ENCODE data around the gene GSN. TPM values are rescaled to one million over a fixed set of nuclear protein-coding genes. Genes with fewer than 3 reads are reported as not detected.

GSN gene
- total RNA-seq, 4 donors from 2014 or later, result 628 to 986 (median 782) TPM

DNA sequence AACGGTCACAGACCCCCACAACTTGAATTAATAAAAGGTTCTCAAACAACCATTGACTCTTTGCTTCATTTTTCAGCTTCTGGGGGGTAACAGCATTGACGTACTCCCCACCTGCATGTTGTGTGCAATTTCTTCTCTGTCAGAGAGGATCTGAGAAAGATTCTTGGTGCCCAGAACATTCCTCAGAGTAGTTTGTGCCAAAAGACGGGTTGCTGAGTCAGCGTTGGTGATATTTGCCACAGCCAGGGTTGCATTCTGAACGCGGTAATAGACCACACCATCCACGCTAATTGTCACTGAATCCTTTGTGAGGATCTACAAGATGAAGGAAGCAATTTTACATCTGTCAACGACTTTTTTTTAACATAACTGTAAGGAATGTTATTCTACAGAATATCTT is 81.0 kb downstream of the GSN start:
- TF ChIP-seq POLR2AphosphoS5 (IDR thresholded peaks at IDR 0.05), result no peak
- TF ChIP-seq, protein P1, sequence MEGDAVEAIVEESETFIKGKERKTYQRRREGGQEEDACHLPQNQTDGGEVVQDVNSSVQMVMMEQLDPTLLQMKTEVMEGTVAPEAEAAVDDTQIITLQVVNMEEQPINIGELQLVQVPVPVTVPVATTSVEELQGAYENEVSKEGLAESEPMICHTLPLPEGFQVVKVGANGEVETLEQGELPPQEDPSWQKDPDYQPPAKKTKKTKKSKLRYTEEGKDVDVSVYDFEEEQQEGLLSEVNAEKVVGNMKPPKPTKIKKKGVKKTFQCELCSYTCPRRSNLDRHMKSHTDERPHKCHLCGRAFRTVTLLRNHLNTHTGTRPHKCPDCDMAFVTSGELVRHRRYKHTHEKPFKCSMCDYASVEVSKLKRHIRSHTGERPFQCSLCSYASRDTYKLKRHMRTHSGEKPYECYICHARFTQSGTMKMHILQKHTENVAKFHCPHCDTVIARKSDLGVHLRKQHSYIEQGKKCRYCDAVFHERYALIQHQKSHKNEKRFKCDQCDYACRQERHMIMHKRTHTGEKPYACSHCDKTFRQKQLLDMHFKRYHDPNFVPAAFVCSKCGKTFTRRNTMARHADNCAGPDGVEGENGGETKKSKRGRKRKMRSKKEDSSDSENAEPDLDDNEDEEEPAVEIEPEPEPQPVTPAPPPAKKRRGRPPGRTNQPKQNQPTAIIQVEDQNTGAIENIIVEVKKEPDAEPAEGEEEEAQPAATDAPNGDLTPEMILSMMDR (IDR thresholded peaks at IDR 0.05), result no peak
- TF ChIP-seq POLR2A (IDR thresholded peaks at IDR 0.05), result no peak
- no peak for TF ChIP-seq EP300 (IDR thresholded peaks at IDR 0.05; ENCODE audit: low read depth)
- no peak overlapping the region for H3K4me3 ChIP-seq
- peak overlapping the region; percentile 68 to 96 (median 84) for H3K27ac ChIP-seq
- peaks cover 0 to 14% (median 3%) of the 10 kb centered on the region in 4 donors for H3K36me3 ChIP-seq
- in situ Hi-C loops (cut with MboI; ENCODE audit: low pct_ligation_motif_present in 1 of 4, low pct_unique_long_range_greater_than_20kb in 1 of 4, low sequenced_read_pairs in 3 of 4) (no loop called here), intact Hi-C loops (cut with DNase I; ENCODE audit: low total_unique reads) (no loop called here)
- H3K27me3 ChIP-seq, result no peaks in the 10 kb centered on the region
- 65 to 80% methylated on average over 8 of the region's 8 CpGs for WGBS, 2 donors (ENCODE audit: low coverage in 1 of 2)
- H3K4me1 ChIP-seq, result peaks cover 27 to 90% (median 46%) of the 10 kb centered on the region in 4 donors
- DNase-seq, result no peak
- no peaks in the 10 kb centered on the region for H3K9me3 ChIP-seq

- no peak for DNase-seq
- WGBS, 2 donors (ENCODE audit: low coverage in 1 of 2), result 77 to 92% methylated on average over 1 of the region's 1 CpG
- Histone ChIP-seq H3K4me1 (peaks cover 29 to 90% (median 47%) of the 10 kb centered on the region in 4 donors), H3K4me3 (no peak overlapping the region), H3K27ac (peak overlapping the region; percentile 68 to 96 (median 84)), H3K9me3 (no peaks in the 10 kb centered on the region), H3K27me3 (no peaks in the 10 kb centered on the region), H3K36me3 (peaks cover 0 to 10% (median 3%) of the 10 kb centered on the region in 4 donors)
- intact Hi-C loops (cut with DNase I; ENCODE audit: low total_unique reads) (no loop called here), in situ Hi-C loops (cut with MboI; ENCODE audit: low pct_ligation_motif_present in 1 of 4, low pct_unique_long_range_greater_than_20kb in 1 of 4, low sequenced_read_pairs in 3 of 4) (no loop called here)
- TF ChIP-seq POLR2A (IDR thresholded peaks at IDR 0.05), result no peak
- no peak for TF ChIP-seq EP300 (IDR thresholded peaks at IDR 0.05; ENCODE audit: low read depth)
- TF ChIP-seq, protein P1 (IDR thresholded peaks at IDR 0.05), result no peak
- no peak for TF ChIP-seq POLR2AphosphoS5 (IDR thresholded peaks at IDR 0.05)
Observed at GRCh38 chr9:121350036-121350435, 82.1 kb downstream of the GSN start.

DNA sequence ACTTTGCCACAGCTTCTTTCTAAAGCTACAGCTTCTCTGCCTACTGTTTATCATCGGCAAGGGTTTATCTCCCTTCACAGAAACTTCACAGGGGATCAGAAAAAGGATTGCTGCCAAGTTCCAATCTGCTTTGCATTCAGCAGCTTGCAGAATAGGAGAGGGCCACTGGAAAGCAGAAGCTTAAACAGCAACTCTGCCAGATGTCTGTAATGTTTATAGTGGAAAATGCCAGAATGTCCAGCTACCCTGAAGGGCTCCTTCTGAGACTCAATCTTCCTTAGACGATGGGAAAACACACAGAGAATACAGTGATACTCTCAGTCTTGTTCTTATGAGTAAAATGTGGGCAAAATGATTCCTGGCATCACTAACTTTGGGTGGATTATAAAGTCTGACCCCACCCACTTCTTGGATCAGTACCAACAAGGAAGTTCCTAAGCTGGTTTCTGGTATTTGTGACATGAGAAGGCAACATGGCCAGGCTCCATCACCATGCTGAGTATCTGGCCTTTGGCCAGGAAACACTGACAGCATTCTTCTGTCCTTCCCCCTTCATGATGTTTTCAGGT is 83.1 kb downstream of the GSN start:
- intact Hi-C loops (cut with DNase I; ENCODE audit: low total_unique reads) (no loop called here), in situ Hi-C loops (cut with MboI; ENCODE audit: low pct_ligation_motif_present in 1 of 4, low pct_unique_long_range_greater_than_20kb in 1 of 4, low sequenced_read_pairs in 3 of 4) (no loop called here)
- no peaks in the 10 kb centered on the region for H3K9me3 ChIP-seq
- 11 to 29% methylated on average over 1 to 2 of the region's 2 CpGs for WGBS, 2 donors (ENCODE audit: low coverage in 1 of 2)
- DNase-seq, result peak; percentile 68
- H3K27ac ChIP-seq, result peak overlapping the region; percentile 68 to 96 (median 84)
- no peak for TF ChIP-seq EP300 (IDR thresholded peaks at IDR 0.05; ENCODE audit: low read depth)
- peak in 2 of 3 donors; percentile 17 to 21 for TF ChIP-seq POLR2AphosphoS5 (IDR thresholded peaks at IDR 0.05)
- no peak for TF ChIP-seq POLR2A (IDR thresholded peaks at IDR 0.05)
- H3K36me3 ChIP-seq, result peaks cover 0 to 6% (median 2%) of the 10 kb centered on the region in 4 donors
- no peaks in the 10 kb centered on the region for H3K27me3 ChIP-seq
- H3K4me1 ChIP-seq, result peaks cover 26 to 90% (median 49%) of the 10 kb centered on the region in 4 donors
- H3K4me3 ChIP-seq, result no peak overlapping the region

DNA sequence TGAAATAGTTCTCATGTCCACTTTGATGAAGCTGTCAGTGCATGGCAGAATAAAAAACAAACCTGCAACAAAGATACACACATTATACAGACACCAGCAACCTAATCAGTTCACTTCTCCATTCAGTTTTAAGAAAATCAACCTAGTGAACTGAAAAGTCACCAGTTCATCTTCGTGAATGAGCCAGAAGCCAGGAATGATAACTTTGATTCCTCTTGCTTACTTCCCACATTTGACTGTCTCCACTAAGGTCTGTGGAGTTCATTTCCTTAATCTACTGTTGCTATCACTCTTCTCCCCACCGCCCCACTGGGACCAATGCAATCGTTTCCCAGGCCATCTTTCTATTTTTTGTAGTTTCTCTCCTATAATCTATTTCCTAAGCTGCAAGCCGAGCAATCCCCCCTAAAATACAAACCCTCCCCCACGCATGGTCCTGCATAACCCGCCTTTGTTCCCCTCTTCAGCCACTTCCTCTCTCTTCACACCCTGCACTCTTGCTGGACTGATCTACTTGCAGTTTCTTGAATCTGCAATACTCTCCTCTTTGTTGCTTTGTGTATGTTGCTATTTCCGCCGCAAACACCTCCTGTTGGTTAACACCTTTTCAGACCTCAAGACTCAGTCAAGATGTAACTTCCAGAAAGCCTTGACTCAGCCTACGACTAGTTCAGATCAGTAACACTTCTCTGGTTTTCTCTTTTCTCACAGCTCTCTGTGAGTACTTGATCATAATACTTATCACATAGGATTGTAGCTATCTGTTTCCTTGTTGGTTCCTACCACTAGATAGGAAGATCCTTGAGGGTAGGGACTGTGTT is 85.5 kb downstream of the GSN start:
- intact Hi-C loops (cut with DNase I; ENCODE audit: low total_unique reads), result no loop called here
- no peak for DNase-seq
- WGBS, 2 donors (ENCODE audit: low coverage in 1 of 2), result 58 to 74% methylated on average over 9 of the region's 9 CpGs
- Histone ChIP-seq H3K27me3 (no peaks in the 10 kb centered on the region), H3K27ac (peak overlapping the region; percentile 72 to 96 (median 84)), H3K4me3 (no peak overlapping the region), H3K36me3 (peaks cover 0 to 5% (median 0%) of the 10 kb centered on the region in 4 donors), H3K9me3 (no peaks in the 10 kb centered on the region), H3K4me1 (peaks cover 28 to 99% (median 65%) of the 10 kb centered on the region in 4 donors)
- TF ChIP-seq, protein P1 (IDR thresholded peaks at IDR 0.05), result no peak
- TF ChIP-seq POLR2AphosphoS5 (IDR thresholded peaks at IDR 0.05) (no peak), POLR2A (IDR thresholded peaks at IDR 0.05) (no peak), EP300 (IDR thresholded peaks at IDR 0.05; ENCODE audit: low read depth) (no peak)
- in situ Hi-C loops (cut with MboI; ENCODE audit: low pct_ligation_motif_present in 1 of 4, low pct_unique_long_range_greater_than_20kb in 1 of 4, low sequenced_read_pairs in 3 of 4), result no loop called here

Measured in transverse colon (tissue), 4 donors.